ENCODE data around the gene USF1. TPM values are rescaled to one million over a fixed set of nuclear protein-coding genes. Genes with fewer than 3 reads are reported as not detected.

Gene USF1
- total RNA-seq, 1 experiment from 2014 or later: 59.2 TPM

DNA sequence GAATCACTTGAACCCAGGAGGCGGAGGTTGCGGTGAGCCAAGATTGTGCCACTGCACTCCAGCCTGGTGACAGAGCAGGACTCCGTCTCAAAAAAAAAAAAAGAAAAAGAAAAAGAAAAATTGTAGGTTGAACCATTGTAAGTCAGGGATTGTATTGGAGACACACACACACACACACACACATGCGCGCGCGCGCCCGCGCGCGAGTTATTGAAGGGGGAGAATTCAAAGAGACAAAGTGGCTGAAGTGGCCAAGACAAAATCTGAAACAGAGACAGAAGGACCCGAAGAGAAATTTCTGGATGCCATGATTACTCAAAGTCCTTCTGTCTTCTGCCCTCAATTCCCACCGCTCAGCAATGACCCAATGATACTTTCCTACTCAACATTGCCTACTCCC, 48.7 kb upstream of the USF1 start:
- no peak overlapping the region for H2BK5ac ChIP-seq (ENCODE audit: insufficient read length, low read length)

More for the DNA sequence above, 48.7 kb upstream of the USF1 start:
- Histone ChIP-seq H2AK5ac (ENCODE audit: insufficient read length, low read length) (no peak overlapping the region), H3K4ac (ENCODE audit: low read depth, low read length) (no peak overlapping the region), H3T11ph (ENCODE audit: low read length) (no peak overlapping the region), H3K27me3 (ENCODE audit: insufficient read depth, low read length) (no peaks in the 10 kb centered on the region; the same call in 1 of the 2 replicates), H3K79me1 (ENCODE audit: insufficient read depth, low read depth, low read length, poor library complexity, severe bottlenecking) (no peaks in the 10 kb centered on the region), H3K23ac (ENCODE audit: insufficient read length, low read depth, low read length) (no peak overlapping the region), H2BK12ac (ENCODE audit: insufficient read length, low read depth, low read length) (no peak overlapping the region), H4K5ac (ENCODE audit: insufficient read length, low read depth, low read length) (no peak overlapping the region), H3K4me2 (ENCODE audit: insufficient read depth, insufficient read length, low read length) (no peak overlapping the region), H3K18ac (ENCODE audit: insufficient read length, low read depth, low read length) (no peak overlapping the region), H2BK20ac (ENCODE audit: low read depth, low read length, poor library complexity, severe bottlenecking) (no peak overlapping the region), H4K20me1 (ENCODE audit: control insufficient read depth, insufficient read depth, insufficient read length) (no peaks in the 10 kb centered on the region), H3K56ac (ENCODE audit: insufficient read length, low read depth, low read length) (no peak overlapping the region), H3K14ac (ENCODE audit: insufficient read depth, low read length) (no peak overlapping the region), H2BK120ac (ENCODE audit: low read depth, low read length, poor library complexity, severe bottlenecking) (no peak overlapping the region), H2BK15ac (ENCODE audit: low read depth, low read length) (no peak overlapping the region), H3K9ac (ENCODE audit: extremely low read depth, insufficient read length, low read length) (no peak overlapping the region), H3K79me2 (ENCODE audit: insufficient read depth, low read length) (no peaks in the 10 kb centered on the region), H2AFZ (ENCODE audit: low read length) (no peak overlapping the region), H3K23me2 (ENCODE audit: insufficient read length, low read depth, low read length, poor library complexity, severe bottlenecking) (peaks cover 10% of the 10 kb centered on the region), H3K4me1 (ENCODE audit: insufficient read depth, low read length) (no peaks in the 10 kb centered on the region), H4K8ac (replicated peaks; ENCODE audit: insufficient read length, low read depth, low read length) (no peak overlapping the region), H4K91ac (ENCODE audit: insufficient read length, low read depth, low read length) (no peak overlapping the region), H3K27ac (ENCODE audit: insufficient read length, low read depth, low read length) (no peak overlapping the region), H3K9me3 (ENCODE audit: control insufficient read depth, low read depth, low read length) (no peaks in the 10 kb centered on the region)
- peaks cover 11% of the 10 kb centered on the region for H3K27me3 Mint-ChIP-seq (ENCODE audit: low read depth)
- peaks cover 8 to 9% of the 10 kb centered on the region in 2 experiments for H3K4me1 Mint-ChIP-seq
- no peak overlapping the region for H3K27ac Mint-ChIP-seq
- no peaks in the 10 kb centered on the region; a peak in 1 of 5 replicates for H3K9me3 Mint-ChIP-seq
- no CpG with 5 or more reads among the region's 14 CpGs for WGBS (ENCODE audit: extremely low coverage, insufficient read length, low lambda C conversion rate)
- peaks cover 0 to under 1% (median under 1%) of the 10 kb centered on the region in 3 experiments; a peak in 3 of 7 replicates for H3K36me3 Mint-ChIP-seq (ENCODE audit: insufficient read depth in 1 of 3, low read depth in 3 of 3)
- H3K4me3 Mint-ChIP-seq: no peak overlapping the region
- TF ChIP-seq, protein P1, sequence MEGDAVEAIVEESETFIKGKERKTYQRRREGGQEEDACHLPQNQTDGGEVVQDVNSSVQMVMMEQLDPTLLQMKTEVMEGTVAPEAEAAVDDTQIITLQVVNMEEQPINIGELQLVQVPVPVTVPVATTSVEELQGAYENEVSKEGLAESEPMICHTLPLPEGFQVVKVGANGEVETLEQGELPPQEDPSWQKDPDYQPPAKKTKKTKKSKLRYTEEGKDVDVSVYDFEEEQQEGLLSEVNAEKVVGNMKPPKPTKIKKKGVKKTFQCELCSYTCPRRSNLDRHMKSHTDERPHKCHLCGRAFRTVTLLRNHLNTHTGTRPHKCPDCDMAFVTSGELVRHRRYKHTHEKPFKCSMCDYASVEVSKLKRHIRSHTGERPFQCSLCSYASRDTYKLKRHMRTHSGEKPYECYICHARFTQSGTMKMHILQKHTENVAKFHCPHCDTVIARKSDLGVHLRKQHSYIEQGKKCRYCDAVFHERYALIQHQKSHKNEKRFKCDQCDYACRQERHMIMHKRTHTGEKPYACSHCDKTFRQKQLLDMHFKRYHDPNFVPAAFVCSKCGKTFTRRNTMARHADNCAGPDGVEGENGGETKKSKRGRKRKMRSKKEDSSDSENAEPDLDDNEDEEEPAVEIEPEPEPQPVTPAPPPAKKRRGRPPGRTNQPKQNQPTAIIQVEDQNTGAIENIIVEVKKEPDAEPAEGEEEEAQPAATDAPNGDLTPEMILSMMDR (conservative IDR thresholded peaks at IDR 0.05): no peak
- no peak for DNase-seq
